G401 (cell line): ENCODE results near the gene FHL5. TPM values are rescaled to one million over a fixed set of nuclear protein-coding genes. Genes with fewer than 3 reads are reported as not detected.

Experiments
- total RNA-seq: library from RNA; depleted of rRNA; stranded (reverse); fragments of >200 nt; shearing (Covaris generic); gene quantifications from 2 replicates; pipeline ENCODE4 v1.2.3, GENCODE V29; 2014; rRNA removed

FHL5 gene
- total RNA-seq, 1 experiment from 2014 or later = not detected

Other genes with a start within 250 kb of the FHL5 start
- gene UFL1, start 41.3 kb upstream of the FHL5 start, total RNA-seq = 8.8 and 13.9 TPM in 2 replicates